ENCODE measurements around the gene THRA. TPM values are rescaled to one million over a fixed set of nuclear protein-coding genes. Genes with fewer than 3 reads are reported as not detected.

THRA gene
- total RNA-seq, 1 experiment from 2014 or later, result 11.4 TPM

DNA sequence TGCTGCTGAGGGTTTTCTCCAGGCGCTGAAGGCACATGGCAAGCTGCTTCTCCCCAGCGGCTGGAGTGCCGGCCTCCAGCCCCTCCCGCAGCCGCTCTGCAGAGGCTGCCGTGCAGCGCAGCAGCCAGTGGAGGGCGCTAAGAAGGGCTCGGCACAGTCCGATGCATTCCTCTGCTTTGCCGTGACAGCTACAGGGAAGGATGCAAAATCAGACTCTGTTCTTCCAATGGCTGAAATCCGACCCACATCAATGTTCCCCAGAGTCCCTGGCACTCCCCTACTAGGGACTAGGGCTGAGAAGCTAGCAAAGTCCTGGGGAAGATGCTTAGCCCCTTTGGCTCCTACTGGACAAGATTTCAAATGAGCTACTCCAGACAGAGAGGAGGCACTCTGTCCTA lies 27.6 kb upstream of the THRA start:
- Histone ChIP-seq H3F3A (ENCODE audit: insufficient read depth, low read depth) (peaks cover 4% of the 10 kb centered on the region; the same call in 1 of the 2 replicates), H3K27ac (no peak overlapping the region), H3K4me3 (no peak overlapping the region), H3K9me3 (ENCODE audit: insufficient read depth, low read depth) (no peaks in the 10 kb centered on the region), H2AFZ (no peak overlapping the region), H3K36me3 (ENCODE audit: low read depth) (0 out of 2 replicates have a peak, but pooled peaks cover 2% of the 10 kb centered on the region), H3K4me1 (replicated peaks; ENCODE audit: insufficient read depth) (no peaks in the 10 kb centered on the region), H3K27me3 (ENCODE audit: insufficient read depth, low read depth) (no peaks in the 10 kb centered on the region), H3K4me2 (no peak overlapping the region), H4K20me1 (ENCODE audit: insufficient read depth) (no peaks in the 10 kb centered on the region), H3K79me2 (ENCODE audit: low read depth) (no peaks in the 10 kb centered on the region), H3K9me2 (ENCODE audit: insufficient read depth) (no peaks in the 10 kb centered on the region)
- ChIA-PET CTCF (interaction anchor here (0.6 kb wide), 1 partner anchor 22 kb away, joined by 5 read pairs; no protein-coding TSS in a partner anchor), POLR2A (ENCODE audit: unreplicated experiment) (no interaction called here)
- BruUV-seq (replicated peaks), result no TSS peak
- TF ChIP-seq EZH2 (IDR thresholded peaks at IDR 0.05; ENCODE audit: low read depth), result no peak
- TF ChIP-seq, protein P1, sequence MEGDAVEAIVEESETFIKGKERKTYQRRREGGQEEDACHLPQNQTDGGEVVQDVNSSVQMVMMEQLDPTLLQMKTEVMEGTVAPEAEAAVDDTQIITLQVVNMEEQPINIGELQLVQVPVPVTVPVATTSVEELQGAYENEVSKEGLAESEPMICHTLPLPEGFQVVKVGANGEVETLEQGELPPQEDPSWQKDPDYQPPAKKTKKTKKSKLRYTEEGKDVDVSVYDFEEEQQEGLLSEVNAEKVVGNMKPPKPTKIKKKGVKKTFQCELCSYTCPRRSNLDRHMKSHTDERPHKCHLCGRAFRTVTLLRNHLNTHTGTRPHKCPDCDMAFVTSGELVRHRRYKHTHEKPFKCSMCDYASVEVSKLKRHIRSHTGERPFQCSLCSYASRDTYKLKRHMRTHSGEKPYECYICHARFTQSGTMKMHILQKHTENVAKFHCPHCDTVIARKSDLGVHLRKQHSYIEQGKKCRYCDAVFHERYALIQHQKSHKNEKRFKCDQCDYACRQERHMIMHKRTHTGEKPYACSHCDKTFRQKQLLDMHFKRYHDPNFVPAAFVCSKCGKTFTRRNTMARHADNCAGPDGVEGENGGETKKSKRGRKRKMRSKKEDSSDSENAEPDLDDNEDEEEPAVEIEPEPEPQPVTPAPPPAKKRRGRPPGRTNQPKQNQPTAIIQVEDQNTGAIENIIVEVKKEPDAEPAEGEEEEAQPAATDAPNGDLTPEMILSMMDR (conservative IDR thresholded peaks at IDR 0.05), result peak; percentile 40; the same call in 1 of the 2 replicates
- intact Hi-C loops (cut with micrococcal nuclease; ENCODE audit: unreplicated experiment), result no loop called here
- DNase-seq, result no peak

DNA sequence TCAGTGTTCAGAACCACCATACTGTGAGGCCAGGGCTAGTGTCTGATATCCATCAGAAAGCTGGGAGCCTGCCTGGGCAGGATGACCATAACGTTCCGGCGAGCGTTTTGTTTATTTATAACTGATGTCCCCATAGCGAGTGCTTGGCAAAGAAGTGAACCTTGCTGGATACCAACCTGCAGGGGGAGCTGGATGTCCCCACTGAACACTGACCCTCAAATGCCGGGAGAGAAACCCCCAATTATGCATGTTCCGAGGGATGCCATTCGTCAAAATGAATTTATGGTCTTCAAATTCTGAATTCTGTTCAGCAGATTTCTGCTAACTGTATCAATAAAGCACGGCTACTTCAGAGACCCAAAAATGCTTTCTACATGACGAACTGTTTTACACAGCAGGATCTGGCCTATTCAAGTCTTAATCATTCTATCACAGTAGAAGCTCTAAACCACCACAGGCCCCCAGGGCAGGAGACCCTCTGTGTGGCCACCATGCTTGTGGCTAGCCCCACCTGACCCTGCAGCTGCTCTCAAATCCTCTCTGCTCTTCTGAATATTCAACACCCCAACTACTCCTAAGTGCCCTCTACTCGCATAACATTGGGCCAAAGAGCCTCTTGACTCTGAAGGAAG lies 23.8 kb upstream of the THRA start:
- peak in 1 of 2 experiments; percentile 32 for DNase-seq
- no peaks in the 10 kb centered on the region for H3K4me1 ChIP-seq (replicated peaks; ENCODE audit: insufficient read depth)
- H3K27ac ChIP-seq, result no peak overlapping the region
- H3K4me3 ChIP-seq, result no peak overlapping the region
- H3K9me3 ChIP-seq (ENCODE audit: insufficient read depth, low read depth), result no peaks in the 10 kb centered on the region
- peaks cover 13% of the 10 kb centered on the region; the same call in 1 of the 2 replicates for H3F3A ChIP-seq (ENCODE audit: insufficient read depth, low read depth)
- no peak for TF ChIP-seq EZH2 (IDR thresholded peaks at IDR 0.05; ENCODE audit: low read depth)
- TF ChIP-seq, protein P1 (conservative IDR thresholded peaks at IDR 0.05), result peak; percentile 54
- H3K9me2 ChIP-seq (ENCODE audit: insufficient read depth), result no peaks in the 10 kb centered on the region
- no peak overlapping the region for H2AFZ ChIP-seq
- H3K27me3 ChIP-seq (ENCODE audit: insufficient read depth, low read depth), result no peaks in the 10 kb centered on the region
- H4K20me1 ChIP-seq (ENCODE audit: insufficient read depth), result no peaks in the 10 kb centered on the region
- no peak overlapping the region for H3K4me2 ChIP-seq
- no peaks in the 10 kb centered on the region for H3K79me2 ChIP-seq (ENCODE audit: low read depth)
- CTCF ChIA-PET, result interaction anchor here (0.7 to 1.0 kb wide), 2 partner anchors 33 to 118 kb away, joined by 3 read pairs; no protein-coding TSS in a partner anchor
- intact Hi-C loops (cut with micrococcal nuclease; ENCODE audit: unreplicated experiment), result no loop called here
- 0 out of 2 replicates have a peak, but pooled peaks cover 2% of the 10 kb centered on the region for H3K36me3 ChIP-seq (ENCODE audit: low read depth)
- POLR2A ChIA-PET (ENCODE audit: unreplicated experiment), result interaction anchor here (0.6 kb wide), 1 partner anchor 129 kb away, joined by 3 read pairs; no protein-coding TSS in a partner anchor
- BruUV-seq (replicated peaks), result no TSS peak

DNA sequence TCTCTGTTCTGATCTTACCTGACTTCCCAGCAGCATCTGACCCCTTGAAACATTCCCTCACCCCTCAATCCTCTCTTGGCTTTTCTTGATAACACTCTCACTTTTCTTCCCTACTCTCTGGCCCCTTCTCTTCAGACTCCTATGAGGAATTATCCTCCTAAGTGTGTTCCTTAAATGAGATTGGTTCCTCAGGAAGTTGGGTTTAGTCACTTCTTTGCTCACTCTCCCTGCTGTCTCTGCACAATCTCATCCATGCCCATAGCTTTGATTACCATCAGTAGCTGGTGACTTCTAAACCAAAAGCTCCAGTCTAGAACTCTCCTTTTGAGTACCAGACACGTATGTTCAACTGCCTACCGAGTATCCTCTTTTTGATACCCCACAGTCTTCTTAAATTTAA lies 21.6 kb upstream of the THRA start:
- Histone ChIP-seq H3K4me1 (replicated peaks; ENCODE audit: insufficient read depth) (no peaks in the 10 kb centered on the region), H3K4me2 (no peak overlapping the region), H3K79me2 (ENCODE audit: low read depth) (no peaks in the 10 kb centered on the region), H4K20me1 (ENCODE audit: insufficient read depth) (no peaks in the 10 kb centered on the region), H3F3A (ENCODE audit: insufficient read depth, low read depth) (peaks cover 13% of the 10 kb centered on the region; the same call in 1 of the 2 replicates), H3K27me3 (ENCODE audit: insufficient read depth, low read depth) (no peaks in the 10 kb centered on the region), H3K9me3 (ENCODE audit: insufficient read depth, low read depth) (no peaks in the 10 kb centered on the region), H3K4me3 (no peak overlapping the region), H2AFZ (no peak overlapping the region), H3K27ac (no peak overlapping the region), H3K36me3 (ENCODE audit: low read depth) (no peaks in the 10 kb centered on the region), H3K9me2 (ENCODE audit: insufficient read depth) (no peaks in the 10 kb centered on the region)
- intact Hi-C loops (cut with micrococcal nuclease; ENCODE audit: unreplicated experiment), result no loop called here
- CTCF ChIA-PET, result no interaction called here
- POLR2A ChIA-PET (ENCODE audit: unreplicated experiment), result no interaction called here
- no peak for DNase-seq
- TF ChIP-seq, protein P1 (conservative IDR thresholded peaks at IDR 0.05), result no peak
- TF ChIP-seq EZH2 (IDR thresholded peaks at IDR 0.05; ENCODE audit: low read depth), result no peak
- BruUV-seq (replicated peaks), result no TSS peak
